Large intestine (tissue), 3 donors: ENCODE data around the gene RASA2. TPM values are rescaled to one million over a fixed set of nuclear protein-coding genes. Genes with fewer than 3 reads are reported as not detected.

Experiments
- DNase-seq, 2 donors: peaks; one replicate each; pipeline versions ENCODE4 v3.0.0 to v3.0.0-alpha.2; 2013
- H3K27ac ChIP-seq: one replicate; pipeline ENCODE4 v1.5.1; 2013; ENCODE audit warnings: low read length
- H3K27me3 ChIP-seq: 2 replicates; pipeline ENCODE4 v1.6.1; 2013; ENCODE audit warnings: low read length; ENCODE audit not compliant: control insufficient read depth, insufficient read depth
- H3K36me3 ChIP-seq: 2 replicates; pipeline ENCODE4 v1.6.1; 2013; ENCODE audit warnings: low read length; ENCODE audit not compliant: control insufficient read depth, insufficient read depth
- H3K4me1 ChIP-seq: one replicate; pipeline ENCODE4 v1.6.1; 2013; ENCODE audit warnings: low read length; ENCODE audit not compliant: control insufficient read depth, insufficient read depth
- H3K4me3 ChIP-seq: one replicate; pipeline ENCODE4 v1.5.1; 2013; ENCODE audit warnings: low read length
- H3K9me3 ChIP-seq: one replicate; pipeline ENCODE4 v1.6.1; 2013; ENCODE audit warnings: mild to moderate bottlenecking, low read depth, low read length, moderate library complexity; ENCODE audit not compliant: control insufficient read depth
- WGBS: methylation state at CpG from one replicate; pipeline ENCODE4 v1.1.5; 2013; ENCODE audit warnings: low lambda C conversion rate; ENCODE audit not compliant: insufficient coverage; 5-methylcytosine and 5-hydroxymethylcytosine counted together
- polyA plus RNA-seq: library from polyadenylated mRNA; unstranded; fragments of 120-200 nt; gene quantifications from one replicate; pipeline ENCODE4 v1.2.1, GENCODE V29; 2013

RASA2 gene
- polyA plus RNA-seq, 1 donor: 17.8 TPM

GRCh38 chr3:141546081-141546480 lies 59.3 kb downstream of the RASA2 start:
- H3K4me3 ChIP-seq: no peak overlapping the region
- DNase-seq: no peak
- no peaks in the 10 kb centered on the region for H3K27me3 ChIP-seq
- no peak overlapping the region for H3K27ac ChIP-seq
- no peaks in the 10 kb centered on the region for H3K4me1 ChIP-seq
- 100% methylated on average over 2 of the region's 3 CpGs for WGBS
- H3K36me3 ChIP-seq: peaks cover 26% of the 10 kb centered on the region
- peaks cover 15% of the 10 kb centered on the region for H3K9me3 ChIP-seq

- Histone ChIP-seq H3K27ac (no peak overlapping the region), H3K4me3 (no peak overlapping the region), H3K36me3 (peaks cover 24% of the 10 kb centered on the region), H3K9me3 (peaks cover 15% of the 10 kb centered on the region), H3K4me1 (no peaks in the 10 kb centered on the region), H3K27me3 (no peaks in the 10 kb centered on the region)
- whole genome bisulfite sequencing: no CpG with 5 or more reads among the region's 3 CpGs
- DNase-seq: no peak
These were observed 59.8 kb downstream of the RASA2 start for GRCh38 chr3:141546586-141546985.

- DNase-seq: no peak
- Histone ChIP-seq H3K27me3 (no peaks in the 10 kb centered on the region), H3K4me3 (no peak overlapping the region), H3K4me1 (no peaks in the 10 kb centered on the region), H3K36me3 (peaks cover 24% of the 10 kb centered on the region), H3K9me3 (peaks cover 13% of the 10 kb centered on the region), H3K27ac (no peak overlapping the region)
- WGBS: no CpG with 5 or more reads among the region's 2 CpGs
These were observed 61.0 kb downstream of the RASA2 start for GRCh38 chr3:141547791-141548190.

GRCh38 chr3:141550926-141551665 lies 64.3 kb downstream of the RASA2 start:
- DNase-seq: no peak
- peaks cover 3% of the 10 kb centered on the region for H3K9me3 ChIP-seq
- no peak overlapping the region for H3K4me3 ChIP-seq
- peaks cover 2% of the 10 kb centered on the region for H3K4me1 ChIP-seq
- peaks cover 7% of the 10 kb centered on the region for H3K36me3 ChIP-seq
- WGBS: no CpG with 5 or more reads among the region's 2 CpGs
- H3K27ac ChIP-seq: no peak overlapping the region
- H3K27me3 ChIP-seq: no peaks in the 10 kb centered on the region

GRCh38 chr3:141552440-141552991 lies 65.7 kb downstream of the RASA2 start:
- DNase-seq: no peak
- peaks cover 7% of the 10 kb centered on the region for H3K36me3 ChIP-seq
- peaks cover 15% of the 10 kb centered on the region for H3K4me1 ChIP-seq
- H3K9me3 ChIP-seq: peaks cover 3% of the 10 kb centered on the region
- WGBS: 83% methylated on average over 1 of the region's 2 CpGs
- no peak overlapping the region for H3K4me3 ChIP-seq
- H3K27ac ChIP-seq: no peak overlapping the region
- no peaks in the 10 kb centered on the region for H3K27me3 ChIP-seq

- Histone ChIP-seq H3K27me3 (no peaks in the 10 kb centered on the region), H3K4me1 (peaks cover 18% of the 10 kb centered on the region), H3K4me3 (no peak overlapping the region), H3K27ac (no peak overlapping the region), H3K9me3 (peaks cover 3% of the 10 kb centered on the region), H3K36me3 (peaks cover 7% of the 10 kb centered on the region)
- DNase-seq: no peak
- WGBS: 86% methylated on average over 1 of the region's 1 CpG
These were observed 66.2 kb downstream of the RASA2 start for GRCh38 chr3:141553055-141553454.

GRCh38 chr3:141556034-141556433 lies 69.2 kb downstream of the RASA2 start:
- no peaks in the 10 kb centered on the region for H3K27me3 ChIP-seq
- peak overlapping the region; percentile 73 for H3K27ac ChIP-seq
- no peaks in the 10 kb centered on the region for H3K36me3 ChIP-seq
- peaks cover 21% of the 10 kb centered on the region for H3K4me1 ChIP-seq
- H3K4me3 ChIP-seq: no peak overlapping the region
- no peaks in the 10 kb centered on the region for H3K9me3 ChIP-seq
- DNase-seq: peak; percentile 34 to 52
- no CpG with 5 or more reads among the region's 1 CpG for WGBS

GRCh38 chr3:141557961-141558706 lies 71.3 kb downstream of the RASA2 start:
- H3K27ac ChIP-seq: peak overlapping the region; percentile 63
- no peaks in the 10 kb centered on the region for H3K27me3 ChIP-seq
- no peaks in the 10 kb centered on the region for H3K9me3 ChIP-seq
- H3K36me3 ChIP-seq: no peaks in the 10 kb centered on the region
- DNase-seq: peak; percentile 27 to 66
- H3K4me3 ChIP-seq: no peak overlapping the region
- peaks cover 21% of the 10 kb centered on the region for H3K4me1 ChIP-seq
- WGBS: 67% methylated on average over 1 of the region's 4 CpGs

- Histone ChIP-seq H3K9me3 (no peaks in the 10 kb centered on the region), H3K36me3 (peaks cover 8% of the 10 kb centered on the region), H3K4me1 (peaks cover 16% of the 10 kb centered on the region), H3K4me3 (no peak overlapping the region), H3K27ac (no peak overlapping the region), H3K27me3 (no peaks in the 10 kb centered on the region)
- WGBS: no CpG with 5 or more reads among the region's 2 CpGs
- peak; percentile 29 to 43 for DNase-seq
These were observed 74.7 kb downstream of the RASA2 start for GRCh38 chr3:141561426-141562034.

GRCh38 chr3:141564241-141564640 lies 77.4 kb downstream of the RASA2 start:
- no peak for DNase-seq
- Histone ChIP-seq H3K4me3 (no peak overlapping the region), H3K27me3 (no peaks in the 10 kb centered on the region), H3K4me1 (no peaks in the 10 kb centered on the region), H3K9me3 (no peaks in the 10 kb centered on the region), H3K27ac (no peak overlapping the region), H3K36me3 (peaks cover 8% of the 10 kb centered on the region)
- WGBS: no CpG with 5 or more reads among the region's 1 CpG
